ENCODE data around the gene GIGYF2.
"Not testable (repeated sequence)": the region's sequence is repeated elsewhere in the genome, so short reads cannot be mapped to it uniquely, and the experiment has no call there.

GIGYF2 gene

GRCh38 chr2:232687382-232688160 lies 9.6 kb upstream of the GIGYF2 start:
- DNase-seq (ENCODE audit: low spot score): no peak

- DNase-seq (ENCODE audit: low spot score): no peak
These were observed 8.9 kb upstream of the GIGYF2 start for GRCh38 chr2:232688201-232688600.

DNA sequence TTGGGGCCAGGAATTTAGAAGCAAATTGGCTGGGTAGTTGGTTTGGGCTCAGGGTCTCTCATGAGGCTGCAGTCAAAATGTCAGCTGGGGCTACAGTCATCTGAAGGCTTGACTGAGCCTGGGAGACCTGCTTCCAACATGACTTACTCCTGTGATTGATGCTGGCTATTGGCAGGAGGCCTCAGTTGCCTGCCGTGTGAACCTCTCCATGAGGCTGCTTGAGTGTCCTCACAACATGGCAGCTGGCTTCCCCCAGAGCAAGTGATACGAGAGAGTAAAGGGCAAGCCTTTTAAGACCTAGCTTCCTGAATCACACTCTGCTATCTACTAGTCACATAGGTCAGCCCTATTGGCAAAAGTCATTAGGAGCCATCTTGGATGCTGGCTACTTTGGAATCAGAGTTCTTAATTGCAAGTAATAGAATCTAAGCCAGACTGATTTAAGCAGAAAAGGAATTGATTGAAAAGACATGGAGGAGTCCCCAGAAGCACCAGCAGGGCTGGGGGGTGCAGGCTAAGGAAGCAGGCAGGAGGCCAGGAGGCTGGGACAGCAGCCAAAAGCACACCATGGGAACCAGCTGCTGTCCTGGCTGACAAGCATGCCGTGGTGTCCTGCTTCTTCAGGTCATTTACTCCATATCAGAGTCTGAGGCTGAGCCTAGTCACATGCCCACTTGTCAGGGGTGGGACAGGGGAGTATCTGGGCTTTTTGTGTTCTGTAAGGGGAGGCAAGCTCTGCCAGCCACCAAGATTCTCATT lies 7.8 kb upstream of the GIGYF2 start:
- DNase-seq (ENCODE audit: low spot score): no peak

DNA sequence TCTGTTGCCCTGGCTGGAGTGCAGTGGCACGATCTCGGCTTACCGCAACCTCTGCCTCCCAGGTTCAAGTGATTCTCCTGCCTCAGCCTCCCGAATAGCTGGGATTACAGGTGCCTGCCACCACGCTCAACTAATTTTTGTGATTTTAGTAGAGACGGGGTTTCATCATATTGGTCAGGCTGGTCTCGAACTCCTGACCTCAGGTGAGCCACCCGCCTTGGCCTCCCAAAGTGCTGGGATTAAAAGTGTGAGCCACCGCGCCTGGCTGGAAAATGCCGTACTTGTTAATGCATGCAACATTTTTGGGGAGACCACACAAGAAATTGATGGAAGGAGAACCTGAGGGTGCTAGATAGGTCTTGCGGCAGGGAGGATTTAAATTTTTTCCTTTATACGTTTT lies 6.0 kb upstream of the GIGYF2 start:
- not testable (repeated sequence) for DNase-seq (ENCODE audit: low spot score)

DNA sequence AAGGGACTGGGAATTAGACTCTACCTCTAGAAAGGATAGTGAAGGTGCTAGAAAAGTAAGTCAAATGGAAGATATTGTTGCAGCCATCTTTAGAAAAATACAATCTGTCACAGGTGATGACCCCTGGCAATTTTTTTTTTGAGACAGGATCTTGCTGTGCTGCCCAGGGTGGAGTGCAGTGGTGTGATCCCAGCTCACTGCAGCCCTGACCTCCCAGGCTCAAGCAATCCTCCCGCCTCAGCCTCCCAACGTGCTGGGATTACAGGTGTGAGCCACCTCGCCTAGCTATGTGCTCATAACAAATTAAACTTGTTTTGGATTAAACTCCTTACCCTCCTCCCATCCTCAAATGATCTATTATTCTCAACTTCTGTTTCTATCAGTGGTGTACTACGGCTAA lies 3.8 kb upstream of the GIGYF2 start:
- no peak for DNase-seq (ENCODE audit: low spot score)

DNA sequence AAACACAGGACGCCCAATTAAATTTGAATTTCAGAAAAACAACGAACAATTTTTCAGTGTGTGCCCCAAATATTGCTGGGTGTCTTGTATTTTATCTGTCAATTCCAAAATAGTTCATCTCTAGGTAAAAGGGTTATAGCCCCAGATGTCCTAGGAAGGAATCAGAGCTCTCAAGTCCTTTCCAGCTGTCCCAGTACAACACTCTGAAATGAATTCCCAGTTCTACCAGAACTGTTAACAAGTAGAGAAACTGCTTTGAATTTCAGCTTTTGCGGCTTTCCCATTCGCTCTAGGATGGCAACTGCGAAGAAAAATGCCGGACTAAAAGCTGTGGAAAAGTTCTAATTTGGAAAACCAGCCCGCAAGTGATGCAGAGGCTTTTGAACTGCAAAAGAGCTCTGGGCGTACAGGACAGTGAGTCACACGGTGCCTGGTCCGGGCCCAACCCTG lies 497 bp upstream of the GIGYF2 start:
- no peak for DNase-seq (ENCODE audit: low spot score)

DNA sequence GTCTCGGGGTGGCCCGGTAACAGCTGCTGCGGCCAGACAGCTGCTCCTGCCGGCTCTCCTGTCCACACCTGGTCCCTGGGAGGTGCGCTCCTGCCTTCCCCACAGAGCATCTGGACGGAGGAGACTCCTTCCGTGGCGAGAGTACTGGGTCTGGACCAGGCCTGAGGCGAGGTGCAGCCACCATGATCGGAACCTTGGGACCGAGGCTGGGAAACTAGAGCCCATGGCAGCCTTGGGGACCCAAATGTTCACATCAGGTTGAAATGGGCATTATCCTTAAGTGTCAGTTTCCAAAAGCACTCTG lies 628 bp downstream of the GIGYF2 start:
- DNase-seq (ENCODE audit: low spot score): no peak

DNA sequence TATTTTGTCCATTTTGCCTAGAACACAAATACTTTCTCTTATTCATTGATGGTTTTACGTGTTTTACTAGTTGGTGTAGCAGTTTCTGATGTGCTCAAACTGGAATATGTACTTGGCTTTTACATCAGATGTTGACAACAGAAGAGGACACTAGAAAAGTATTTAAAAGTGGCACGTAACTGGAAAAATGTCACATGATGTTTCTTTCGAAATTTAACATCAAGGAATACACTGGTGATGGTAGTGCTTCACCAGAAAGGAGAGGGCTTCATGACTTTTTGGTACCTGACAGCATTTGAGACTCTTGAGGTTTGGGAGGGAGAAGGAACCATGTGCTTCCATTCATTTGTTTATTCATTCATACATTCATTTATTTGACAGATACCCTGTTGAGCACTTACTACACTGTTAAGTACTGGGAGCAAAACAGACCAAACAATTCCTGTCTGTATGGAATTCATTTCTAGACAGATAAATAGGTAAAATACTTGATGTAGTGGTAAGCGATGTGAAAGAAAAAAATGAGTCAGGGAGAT lies 1.5 kb downstream of the GIGYF2 start:
- no peak for DNase-seq (ENCODE audit: low spot score)

- no peak for DNase-seq (ENCODE audit: low spot score)
These were observed 2.0 kb downstream of the GIGYF2 start for GRCh38 chr2:232699110-232699509.

DNA sequence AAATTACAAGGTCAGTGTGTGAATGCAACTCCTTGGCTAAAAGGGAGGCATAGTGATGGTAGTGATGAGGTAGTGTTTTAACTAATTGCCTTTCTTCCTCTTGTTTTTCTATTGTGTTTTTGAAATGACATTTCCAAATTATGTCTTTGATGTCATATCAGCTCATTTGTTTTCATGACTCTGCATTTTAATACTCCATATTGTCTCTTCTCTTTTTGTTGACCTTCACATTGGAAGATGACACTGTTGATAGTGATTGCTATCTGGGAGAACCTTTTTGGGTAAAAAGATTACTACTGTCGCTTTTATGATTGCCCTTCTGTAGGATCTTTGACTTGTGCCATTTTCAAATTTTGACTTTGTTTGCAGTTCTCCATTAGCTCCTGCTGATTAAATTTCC lies 3.0 kb downstream of the GIGYF2 start:
- DNase-seq (ENCODE audit: low spot score): no peak

DNA sequence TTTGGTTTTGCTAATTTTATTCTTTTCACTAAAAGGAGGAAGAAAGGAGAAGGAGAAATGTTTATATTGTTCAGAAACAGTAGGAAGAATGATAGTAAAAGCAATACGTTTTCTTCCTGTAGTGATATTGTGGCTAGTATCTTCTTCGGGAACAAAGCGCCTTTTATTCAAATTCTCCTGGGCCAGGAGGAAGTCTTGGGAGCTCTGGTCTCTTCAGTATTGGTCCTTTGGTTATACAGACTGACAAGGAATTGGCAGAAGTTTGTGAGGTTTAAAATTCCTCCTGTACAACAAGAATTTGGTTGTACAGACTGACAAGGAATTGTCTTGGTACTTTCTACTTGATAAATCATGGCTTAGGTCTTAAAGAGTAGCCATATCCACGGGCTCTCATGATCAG lies 9.9 kb downstream of the GIGYF2 start:
- no peak for DNase-seq (ENCODE audit: low spot score)

GRCh38 chr2:232713505-232713904 lies 16.4 kb downstream of the GIGYF2 start:
- no peak for DNase-seq (ENCODE audit: low spot score)

- no peak for DNase-seq (ENCODE audit: low spot score)
These were observed 17.8 kb downstream of the GIGYF2 start for GRCh38 chr2:232714969-232715368.

DNA sequence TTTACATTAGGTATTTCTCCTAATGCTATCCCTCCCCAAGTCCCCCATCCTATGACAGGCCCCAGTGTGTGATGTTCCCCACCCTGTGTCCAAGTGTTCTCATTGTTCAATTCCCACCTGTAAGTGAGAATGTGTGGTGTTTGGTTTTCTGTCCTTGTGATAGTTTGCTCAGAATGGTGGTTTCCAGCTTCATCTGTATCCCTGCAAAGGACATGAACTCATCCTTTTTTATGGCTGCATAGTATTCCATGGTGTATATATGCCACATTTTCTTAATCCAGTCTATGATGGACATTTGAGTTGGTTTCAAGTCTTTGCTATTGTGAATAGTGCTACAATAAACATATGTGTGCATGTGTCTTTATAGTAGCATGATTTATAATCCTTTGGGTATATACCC lies 22.9 kb downstream of the GIGYF2 start:
- not testable (repeated sequence) for DNase-seq (ENCODE audit: low spot score)

DNA sequence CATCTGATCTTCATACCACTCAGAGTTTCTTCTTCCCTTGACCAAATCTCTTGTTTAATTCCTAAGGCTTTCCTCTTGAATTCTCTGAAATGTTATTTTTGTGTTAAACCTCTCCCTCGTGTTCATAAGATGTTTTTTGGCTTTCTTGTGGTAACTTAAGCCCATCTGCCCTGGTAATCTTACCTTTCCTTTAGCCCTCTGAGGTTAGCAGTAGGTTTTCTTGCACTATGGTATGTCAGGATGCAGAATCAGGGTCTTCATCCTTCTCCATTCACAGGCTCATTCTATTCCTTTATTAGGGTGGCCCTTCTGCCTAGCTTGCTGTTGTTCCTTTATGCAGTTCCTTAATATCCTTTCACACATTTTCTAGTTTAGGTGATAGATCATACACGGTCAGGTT lies 24.1 kb downstream of the GIGYF2 start:
- DNase-seq (ENCODE audit: low spot score): no peak

DNA sequence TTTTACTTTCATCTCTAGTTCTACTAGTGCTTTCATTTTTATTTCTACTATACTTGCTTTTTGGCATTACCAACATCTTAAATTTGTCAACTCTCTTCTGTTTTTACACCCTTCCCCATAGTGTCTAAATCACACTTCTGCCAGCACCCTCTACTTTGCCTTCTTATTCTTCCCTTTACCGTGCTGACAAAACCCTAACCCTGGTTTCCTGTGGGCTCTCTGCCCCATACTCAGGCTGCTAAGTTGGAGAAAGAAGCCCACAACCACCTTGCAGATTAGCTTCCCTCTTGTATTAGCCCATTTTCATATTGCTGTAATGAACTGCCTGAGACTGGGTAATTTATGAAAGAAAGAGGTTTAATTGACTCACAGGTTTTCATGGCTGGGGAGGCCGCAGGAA lies 24.8 kb downstream of the GIGYF2 start:
- DNase-seq (ENCODE audit: low spot score): no peak

- no peak for DNase-seq (ENCODE audit: low spot score)
These were observed 25.9 kb downstream of the GIGYF2 start for GRCh38 chr2:232723027-232723426.

DNA sequence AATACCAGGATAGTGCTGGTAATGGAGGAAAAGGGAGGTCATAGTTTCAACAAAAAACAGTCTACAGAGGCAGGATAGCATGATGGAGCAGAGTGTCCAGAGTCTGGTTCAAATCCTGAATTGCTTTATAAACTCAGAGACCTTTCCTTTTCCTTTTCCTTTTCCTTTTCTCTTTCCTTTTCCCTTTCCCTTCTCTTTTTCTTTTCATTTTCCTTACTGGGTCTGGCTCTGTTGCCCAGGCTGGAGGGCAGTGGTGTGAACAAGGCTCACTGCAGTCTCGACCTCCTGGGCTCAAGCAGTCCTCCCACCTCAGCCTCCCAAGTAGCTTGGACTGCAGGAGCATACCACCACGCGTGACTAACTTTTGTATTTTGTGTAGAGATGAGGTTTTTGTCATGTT lies 31.7 kb downstream of the GIGYF2 start:
- no peak for DNase-seq (ENCODE audit: low spot score)

- peak; percentile 42 for DNase-seq (ENCODE audit: low spot score)
These were observed 34.3 kb downstream of the GIGYF2 start for GRCh38 chr2:232731470-232731869.

DNA sequence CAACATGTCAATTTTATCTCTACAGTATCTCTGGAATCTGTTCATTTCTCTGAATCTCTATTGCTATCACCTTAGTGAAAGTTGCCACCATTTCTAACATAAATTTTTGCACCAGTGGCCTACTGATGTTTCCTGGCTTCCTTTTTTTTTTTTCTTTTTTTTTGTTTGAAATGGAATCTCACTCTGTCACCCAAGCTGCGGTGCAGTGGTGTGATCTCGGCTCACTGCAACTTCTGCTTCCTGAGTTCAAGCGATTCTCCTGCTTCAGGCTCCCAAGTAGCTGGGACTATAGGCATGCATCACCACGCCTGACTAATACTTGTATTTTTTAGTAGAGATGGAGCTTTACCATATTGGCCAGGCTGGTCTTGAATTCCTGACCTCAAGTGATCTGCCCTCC lies 44.2 kb downstream of the GIGYF2 start:
- no peak for DNase-seq (ENCODE audit: low spot score)

GRCh38 chr2:232741972-232742371 lies 44.8 kb downstream of the GIGYF2 start:
- no peak for DNase-seq (ENCODE audit: low spot score)

- no peak for DNase-seq (ENCODE audit: low spot score)
These were observed 47.8 kb downstream of the GIGYF2 start for GRCh38 chr2:232744963-232745362.

DNA sequence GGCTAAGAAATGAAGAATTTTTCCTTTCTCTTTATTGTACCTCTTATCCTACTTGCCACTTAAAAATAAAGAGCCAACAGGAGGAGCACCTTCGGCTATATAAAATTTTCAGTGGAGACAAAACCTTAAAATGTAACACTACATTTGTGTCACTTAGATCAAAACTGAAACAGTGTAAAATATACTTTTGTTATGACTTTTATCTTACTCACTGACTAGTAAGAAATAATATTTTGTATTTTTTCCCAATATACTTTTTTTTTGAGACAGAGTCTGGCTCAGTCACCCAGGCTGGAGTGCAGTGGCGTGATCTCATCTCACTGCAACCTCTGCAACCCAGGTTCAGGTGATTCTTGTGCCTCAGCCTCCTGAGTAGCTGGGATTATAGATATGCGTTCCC lies 50.9 kb downstream of the GIGYF2 start:
- DNase-seq (ENCODE audit: low spot score): no peak

DNA sequence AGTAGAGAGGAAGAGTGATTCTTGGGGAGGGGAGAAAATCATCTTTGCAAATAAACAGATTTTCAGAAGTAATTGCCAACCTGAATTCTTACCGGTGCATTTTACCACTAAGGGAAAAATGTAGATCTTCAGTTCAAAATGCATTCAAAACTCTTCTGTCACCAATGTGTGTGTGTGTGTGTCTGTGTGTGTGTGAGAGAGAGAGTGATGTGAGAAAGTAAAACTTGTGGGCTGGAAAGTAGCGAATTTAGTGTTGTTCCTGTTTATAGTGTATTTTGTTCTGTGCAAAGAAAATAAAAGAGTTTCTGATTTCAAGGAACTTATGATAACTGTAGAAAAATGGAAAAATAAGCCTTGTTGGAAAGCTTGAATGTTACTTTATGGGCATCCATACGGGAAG lies 52.2 kb downstream of the GIGYF2 start:
- no peak for DNase-seq (ENCODE audit: low spot score)

Data from GM03348 (cell line).